GM12801 (cell line): Measurements from ENCODE around the gene POU2F1.

ENCODE experiments used
- TF ChIP-seq, protein P1 (sequence below): IDR thresholded peaks from one replicate; pipeline ENCODE4 v1.5.1; 2011; ENCODE audit warnings: control low read depth; ENCODE audit not compliant: insufficient read length; ENCODE audit errors: extremely low read depth

Gene POU2F1

GRCh38 chr1:167328816-167329483 lies 108.3 kb downstream of the POU2F1 start:
- TF ChIP-seq, protein P1, sequence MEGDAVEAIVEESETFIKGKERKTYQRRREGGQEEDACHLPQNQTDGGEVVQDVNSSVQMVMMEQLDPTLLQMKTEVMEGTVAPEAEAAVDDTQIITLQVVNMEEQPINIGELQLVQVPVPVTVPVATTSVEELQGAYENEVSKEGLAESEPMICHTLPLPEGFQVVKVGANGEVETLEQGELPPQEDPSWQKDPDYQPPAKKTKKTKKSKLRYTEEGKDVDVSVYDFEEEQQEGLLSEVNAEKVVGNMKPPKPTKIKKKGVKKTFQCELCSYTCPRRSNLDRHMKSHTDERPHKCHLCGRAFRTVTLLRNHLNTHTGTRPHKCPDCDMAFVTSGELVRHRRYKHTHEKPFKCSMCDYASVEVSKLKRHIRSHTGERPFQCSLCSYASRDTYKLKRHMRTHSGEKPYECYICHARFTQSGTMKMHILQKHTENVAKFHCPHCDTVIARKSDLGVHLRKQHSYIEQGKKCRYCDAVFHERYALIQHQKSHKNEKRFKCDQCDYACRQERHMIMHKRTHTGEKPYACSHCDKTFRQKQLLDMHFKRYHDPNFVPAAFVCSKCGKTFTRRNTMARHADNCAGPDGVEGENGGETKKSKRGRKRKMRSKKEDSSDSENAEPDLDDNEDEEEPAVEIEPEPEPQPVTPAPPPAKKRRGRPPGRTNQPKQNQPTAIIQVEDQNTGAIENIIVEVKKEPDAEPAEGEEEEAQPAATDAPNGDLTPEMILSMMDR, result no peak

- TF ChIP-seq, protein P1, result no peak
Measured at GRCh38 chr1:167330601-167331293, 110.1 kb downstream of the POU2F1 start.

DNA sequence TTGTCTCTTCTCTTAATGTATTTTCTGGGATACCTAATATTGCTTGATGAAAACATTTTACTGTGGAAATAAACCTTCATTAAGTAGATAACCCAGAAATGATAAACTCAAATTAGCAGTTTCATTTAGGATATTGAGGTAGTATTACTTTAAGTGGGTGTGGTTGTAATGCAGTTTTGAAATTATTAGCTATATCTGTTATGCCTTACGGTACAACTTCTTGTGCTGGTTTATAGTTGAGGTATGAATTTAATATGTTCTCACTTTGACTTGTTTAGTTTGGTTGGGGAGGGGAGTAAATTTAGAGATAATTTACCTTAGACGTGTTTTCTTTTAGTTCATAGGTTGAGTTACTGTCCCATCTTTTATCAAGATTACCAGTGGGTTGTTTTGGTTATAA lies 111.0 kb downstream of the POU2F1 start:
- TF ChIP-seq, protein P1, result no peak

GRCh38 chr1:167332503-167332902 lies 111.8 kb downstream of the POU2F1 start:
- TF ChIP-seq, protein P1, result no peak

GRCh38 chr1:167333124-167333523 lies 112.4 kb downstream of the POU2F1 start:
- TF ChIP-seq, protein P1, result no peak

DNA sequence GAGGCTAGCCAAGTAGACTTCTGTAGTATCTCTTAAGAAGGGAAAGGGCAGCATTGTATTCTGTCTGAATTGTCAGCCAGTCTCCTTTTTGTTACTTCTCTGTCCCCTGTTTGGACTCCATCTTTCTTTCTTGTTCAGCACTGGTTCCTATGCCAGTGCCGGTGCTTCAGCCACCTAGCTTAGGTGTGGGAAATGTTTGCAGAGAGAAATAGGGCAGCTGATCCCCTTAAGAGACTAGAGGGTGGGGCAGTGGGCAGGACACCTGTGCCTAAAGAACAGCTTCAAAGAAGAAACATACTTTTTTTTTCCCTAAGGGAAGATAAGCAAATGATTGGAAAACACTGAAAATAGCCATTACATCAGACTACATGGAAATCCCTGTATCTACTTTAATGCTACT lies 113.0 kb downstream of the POU2F1 start:
- TF ChIP-seq, protein P1, result no peak

- TF ChIP-seq, protein P1, result no peak
Measured at GRCh38 chr1:167339405-167339804, 118.7 kb downstream of the POU2F1 start.
